HL-60 (cell line): ENCODE measurements around the gene KIF2A.

Experiments
- DNase-seq, 2 experiments: peaks; one replicate each; pipeline ENCODE4 v3.0.0-alpha.2; 2010 to 2020; ENCODE audit warnings: low read depth in 1 of 2, low spot score in 1 of 2
- H3K27ac ChIP-seq: fragments of 250-450 bp; sonication (Bioruptor Pico); replicated peaks from 2 replicates; pipeline ENCODE4 v1.5.1; 2020; ENCODE audit warnings: mild to moderate bottlenecking, moderate library complexity
- H3K27me3 ChIP-seq: fragments of 250-450 bp; sonication (Bioruptor Pico); 2 replicates; pipeline ENCODE4 v1.5.1; 2021; ENCODE audit warnings: mild to moderate bottlenecking, moderate library complexity; ENCODE audit not compliant: insufficient read depth, poor library complexity, severe bottlenecking
- H3K4me3 ChIP-seq: replicated peaks from 2 replicates; pipeline ENCODE4 v1.5.1; 2011; ENCODE audit warnings: mild to moderate bottlenecking, control low read depth, low read length; ENCODE audit not compliant: insufficient read depth
- CTCF ChIP-seq: IDR thresholded peaks from one replicate; pipeline ENCODE4 v1.5.1; 2011; ENCODE audit warnings: low read length, control low read depth, inconsistent platforms; ENCODE audit not compliant: insufficient read depth
- GABPA ChIP-seq: IDR thresholded peaks from 2 replicates; pipeline ENCODE4 v1.6.1; 2012; ENCODE audit warnings: low read depth
- POLR2AphosphoS5 ChIP-seq: IDR thresholded peaks from 2 replicates; pipeline ENCODE4 v1.6.1; 2012; ENCODE audit warnings: low read depth
- REST ChIP-seq: IDR thresholded peaks from 2 replicates; pipeline ENCODE4 v1.6.1; 2012; ENCODE audit warnings: low read depth; ENCODE audit not compliant: insufficient replicate concordance
- SPI1 ChIP-seq: IDR thresholded peaks from 2 replicates; pipeline ENCODE4 v1.6.1; 2012; ENCODE audit warnings: low read depth, mild to moderate bottlenecking, borderline replicate concordance
- long read RNA-seq: library from polyadenylated mRNA; unstranded; transcript quantifications from one replicate; pipeline ENCODE4 v2.0.0, GENCODE V29; 2020

KIF2A gene
- long read RNA-seq, transcript KIF2A-202 (20 exons, 2,539 nt): major isoform, 35 of 63 reads
- long read RNA-seq, partial matches to known transcripts: 11 of 63 reads
- long read RNA-seq, other reads (novel, unspliced or antisense): 17 of 63 reads

DNA sequence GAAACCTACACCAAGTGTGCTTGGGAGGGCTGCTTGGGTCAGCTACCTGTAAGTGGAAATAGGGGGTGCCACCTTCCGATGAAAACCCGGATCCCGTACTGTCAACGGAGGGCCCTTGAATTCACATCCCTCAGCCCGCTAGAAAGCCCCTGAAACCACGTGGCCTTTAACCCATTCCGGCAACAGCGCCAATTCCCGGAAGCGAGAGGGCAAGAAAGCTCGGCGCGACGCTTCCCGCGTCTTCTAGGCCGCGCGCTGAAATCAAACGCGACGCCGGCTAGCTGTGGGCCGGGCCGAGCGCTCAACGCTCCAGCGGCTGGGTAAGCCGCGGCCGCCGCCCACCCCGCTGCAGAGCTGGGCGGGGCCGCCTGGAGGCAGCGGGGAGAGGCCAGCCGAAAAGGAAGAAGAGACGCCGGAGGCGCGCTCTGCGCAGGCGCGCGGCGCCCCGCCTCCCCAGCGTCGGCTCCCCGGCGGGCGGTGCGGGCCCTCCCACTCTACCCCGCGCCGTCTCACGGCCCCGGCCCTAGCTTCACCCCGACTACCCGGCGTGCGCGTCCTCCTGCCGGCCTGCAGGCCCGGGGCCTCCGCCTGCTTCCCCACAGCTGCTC lies at the start of gene KIF2A:
Gene KIF2A (plus strand): TSS at position 492 of the 608 bp plus-strand sequence. CDS start 267 bp downstream, outside the sequence.
- peak; percentile 41 to 76 for DNase-seq
- H3K27me3 ChIP-seq: no peaks in the 10 kb centered on the region
- TF ChIP-seq POLR2AphosphoS5: 0 out of 2 replicates have a peak, but pooled peaks have one; percentile 35
- TF ChIP-seq REST: no peak
- H3K4me3 ChIP-seq: peak within 1 kb of the TSS; percentile 73
- H3K27ac ChIP-seq: peak within 1 kb of the TSS; percentile 81

DNA sequence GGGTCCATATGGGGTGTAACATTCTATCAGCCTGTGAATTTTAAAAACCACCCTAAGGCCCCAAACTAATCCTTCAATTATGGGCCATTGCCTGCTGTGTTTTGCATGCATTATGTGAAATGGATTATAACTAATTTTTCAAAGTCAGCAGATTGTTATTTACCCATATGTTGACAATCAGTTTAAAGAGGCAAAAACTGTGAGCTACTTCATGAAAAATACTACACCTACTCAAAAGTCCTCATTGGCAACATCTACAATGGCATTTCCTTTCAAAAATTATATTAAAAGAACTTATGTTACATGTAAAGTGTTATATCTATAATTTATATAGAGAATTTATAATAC lies 49.0 kb upstream of the KIF2A start:
- H3K4me3 ChIP-seq: no peak overlapping the region
- DNase-seq: no peak
- no peaks in the 10 kb centered on the region for H3K27me3 ChIP-seq
- H3K27ac ChIP-seq: no peak overlapping the region
- TF ChIP-seq SPI1 (no peak), CTCF (no peak), POLR2AphosphoS5 (no peak), REST (no peak), GABPA (no peak)

DNA sequence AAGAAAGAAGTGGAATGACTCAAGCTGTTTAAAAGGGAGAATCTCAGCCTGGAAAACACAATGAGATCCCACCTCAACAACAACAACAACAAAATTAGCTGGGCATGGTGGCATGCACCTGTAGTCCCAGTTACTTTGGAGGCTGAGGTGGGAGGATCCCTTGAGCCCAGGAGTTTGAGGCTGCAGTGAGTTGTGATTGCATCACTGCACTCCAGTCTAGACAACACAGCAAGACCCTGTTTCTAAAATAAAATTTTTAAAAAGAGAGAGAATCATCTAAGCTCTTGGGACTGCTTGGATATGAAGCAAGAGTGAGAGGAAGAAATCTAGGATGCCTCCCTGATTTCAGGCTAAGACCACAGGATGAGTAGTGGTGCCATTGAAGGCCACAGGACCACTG lies 47.4 kb upstream of the KIF2A start:
- H3K27me3 ChIP-seq: no peaks in the 10 kb centered on the region
- no peak overlapping the region for H3K4me3 ChIP-seq
- H3K27ac ChIP-seq: no peak overlapping the region
- no peak for DNase-seq
- TF ChIP-seq SPI1 (no peak), CTCF (no peak), GABPA (no peak), POLR2AphosphoS5 (no peak), REST (no peak)
